ENCODE results near the gene NEK1.
"Not testable (repeated sequence)": the region's sequence is repeated elsewhere in the genome, so short reads cannot be mapped to it uniquely, and the experiment has no call there.

DNA sequence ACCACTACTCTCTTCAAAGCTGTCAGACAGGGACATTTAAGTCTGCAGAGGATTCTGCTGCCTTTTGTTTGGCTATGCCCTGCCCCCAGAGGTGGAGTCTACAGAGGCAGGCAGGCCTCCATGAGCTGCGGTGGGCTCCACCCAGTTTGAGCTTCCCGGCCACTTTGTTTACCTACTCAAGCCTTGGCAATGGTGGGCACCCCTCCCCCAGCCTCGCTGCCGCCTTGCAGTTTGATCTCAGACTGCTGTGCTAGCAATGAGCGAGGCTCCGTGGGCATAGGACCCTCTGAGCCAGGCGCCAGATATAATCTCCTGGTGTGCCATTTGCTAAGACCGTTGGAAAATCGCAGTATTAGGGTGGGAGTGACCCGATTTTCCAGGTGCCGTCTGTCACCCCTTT lies 112.5 kb downstream of the NEK1 start:
- TF ChIP-seq TAF1 (IDR thresholded peaks at IDR 0.05; ENCODE audit: borderline replicate concordance, low read depth, low read length); RXRA (IDR thresholded peaks at IDR 0.05; ENCODE audit: borderline replicate concordance, low read depth); RAD21 (IDR thresholded peaks at IDR 0.05; ENCODE audit: low read length); POLR2AphosphoS5 (IDR thresholded peaks at IDR 0.05; ENCODE audit: low read depth, low read length); NFIC (IDR thresholded peaks at IDR 0.05; ENCODE audit: borderline replicate concordance); TEAD4 (IDR thresholded peaks at IDR 0.05; ENCODE audit: borderline replicate concordance, insufficient read depth); FOXM1 (IDR thresholded peaks at IDR 0.05; ENCODE audit: low read depth); TCF12 (IDR thresholded peaks at IDR 0.05); EP300 (IDR thresholded peaks at IDR 0.05; ENCODE audit: borderline replicate concordance in 1 of 2, low read depth in 1 of 2, low read length in 1 of 2); SIN3A (IDR thresholded peaks at IDR 0.05; ENCODE audit: borderline replicate concordance, low read depth, low read length): not testable (repeated sequence)
- TF ChIP-seq, protein P1, sequence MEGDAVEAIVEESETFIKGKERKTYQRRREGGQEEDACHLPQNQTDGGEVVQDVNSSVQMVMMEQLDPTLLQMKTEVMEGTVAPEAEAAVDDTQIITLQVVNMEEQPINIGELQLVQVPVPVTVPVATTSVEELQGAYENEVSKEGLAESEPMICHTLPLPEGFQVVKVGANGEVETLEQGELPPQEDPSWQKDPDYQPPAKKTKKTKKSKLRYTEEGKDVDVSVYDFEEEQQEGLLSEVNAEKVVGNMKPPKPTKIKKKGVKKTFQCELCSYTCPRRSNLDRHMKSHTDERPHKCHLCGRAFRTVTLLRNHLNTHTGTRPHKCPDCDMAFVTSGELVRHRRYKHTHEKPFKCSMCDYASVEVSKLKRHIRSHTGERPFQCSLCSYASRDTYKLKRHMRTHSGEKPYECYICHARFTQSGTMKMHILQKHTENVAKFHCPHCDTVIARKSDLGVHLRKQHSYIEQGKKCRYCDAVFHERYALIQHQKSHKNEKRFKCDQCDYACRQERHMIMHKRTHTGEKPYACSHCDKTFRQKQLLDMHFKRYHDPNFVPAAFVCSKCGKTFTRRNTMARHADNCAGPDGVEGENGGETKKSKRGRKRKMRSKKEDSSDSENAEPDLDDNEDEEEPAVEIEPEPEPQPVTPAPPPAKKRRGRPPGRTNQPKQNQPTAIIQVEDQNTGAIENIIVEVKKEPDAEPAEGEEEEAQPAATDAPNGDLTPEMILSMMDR (IDR thresholded peaks at IDR 0.05) = not testable (repeated sequence)
